ENCODE measurements around the gene TTYH2. TPM values are rescaled to one million over a fixed set of nuclear protein-coding genes. Genes with fewer than 3 reads are reported as not detected.

TTYH2 gene
- polyA plus RNA-seq, 1 of the 3 experiments (the other 2 are of a cell fraction): 16.1 TPM

DNA sequence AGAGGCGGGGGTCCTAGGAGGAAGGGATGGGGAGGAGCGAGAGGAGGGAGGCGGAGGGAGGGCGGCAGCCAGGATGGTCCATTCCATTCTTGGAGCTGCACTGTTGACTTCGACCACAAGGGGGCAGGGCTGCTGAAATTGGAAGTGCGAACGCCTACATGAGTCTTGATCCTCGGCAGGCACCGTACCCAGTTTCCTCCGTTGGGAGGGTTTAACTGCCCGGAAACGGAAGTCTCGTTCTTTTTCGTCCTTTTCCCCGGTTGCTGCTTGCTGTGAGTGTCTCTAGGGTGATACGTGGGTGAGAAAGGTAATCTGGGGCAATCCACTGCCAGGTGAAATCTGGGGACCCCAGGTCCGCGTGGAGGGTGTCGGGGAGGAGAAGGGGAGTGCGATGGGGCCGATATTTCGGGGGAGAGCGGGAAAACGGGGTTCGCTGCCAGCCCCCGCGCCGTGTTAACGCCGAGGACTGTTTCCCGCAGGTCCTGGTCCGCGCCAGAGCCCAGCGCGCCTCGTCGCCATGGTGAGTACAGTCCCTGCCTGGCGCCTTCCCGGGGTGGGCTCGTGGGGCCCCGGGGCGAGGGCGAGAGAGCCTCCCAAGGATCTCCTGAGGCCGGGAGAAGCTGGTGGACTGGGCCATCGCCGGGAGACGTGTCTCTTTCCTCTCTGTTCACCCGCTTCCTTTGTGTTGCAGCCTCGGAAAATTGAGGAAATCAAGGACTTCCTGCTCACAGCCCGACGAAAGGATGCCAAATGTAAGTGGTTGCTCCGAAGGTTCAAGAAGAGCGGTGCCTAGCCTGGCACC, 9.7 kb upstream of the TTYH2 start, which contains the start of gene RPL38:
Gene RPL38, plus strand, starts transcription at position 240 of the 802 bp plus-strand sequence. Its CDS starts 278 bp downstream, at position 518.
- 1% methylated on average over 34 of the region's 53 CpGs for WGBS (ENCODE audit: low lambda C conversion rate)
- peak; percentile 90; the same call in 1 of the 2 replicates for TF ChIP-seq SIN3A (IDR thresholded peaks at IDR 0.05; ENCODE audit: borderline replicate concordance, low read depth, low read length)
- TF ChIP-seq EZH2phosphoT487 (IDR thresholded peaks at IDR 0.05; ENCODE audit: borderline replicate concordance, low read depth): no peak
- TF ChIP-seq RCOR1 (IDR thresholded peaks at IDR 0.05; ENCODE audit: low read length): peak; percentile 82
- TF ChIP-seq, protein P1, sequence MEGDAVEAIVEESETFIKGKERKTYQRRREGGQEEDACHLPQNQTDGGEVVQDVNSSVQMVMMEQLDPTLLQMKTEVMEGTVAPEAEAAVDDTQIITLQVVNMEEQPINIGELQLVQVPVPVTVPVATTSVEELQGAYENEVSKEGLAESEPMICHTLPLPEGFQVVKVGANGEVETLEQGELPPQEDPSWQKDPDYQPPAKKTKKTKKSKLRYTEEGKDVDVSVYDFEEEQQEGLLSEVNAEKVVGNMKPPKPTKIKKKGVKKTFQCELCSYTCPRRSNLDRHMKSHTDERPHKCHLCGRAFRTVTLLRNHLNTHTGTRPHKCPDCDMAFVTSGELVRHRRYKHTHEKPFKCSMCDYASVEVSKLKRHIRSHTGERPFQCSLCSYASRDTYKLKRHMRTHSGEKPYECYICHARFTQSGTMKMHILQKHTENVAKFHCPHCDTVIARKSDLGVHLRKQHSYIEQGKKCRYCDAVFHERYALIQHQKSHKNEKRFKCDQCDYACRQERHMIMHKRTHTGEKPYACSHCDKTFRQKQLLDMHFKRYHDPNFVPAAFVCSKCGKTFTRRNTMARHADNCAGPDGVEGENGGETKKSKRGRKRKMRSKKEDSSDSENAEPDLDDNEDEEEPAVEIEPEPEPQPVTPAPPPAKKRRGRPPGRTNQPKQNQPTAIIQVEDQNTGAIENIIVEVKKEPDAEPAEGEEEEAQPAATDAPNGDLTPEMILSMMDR (IDR thresholded peaks at IDR 0.05): peak; percentile 99
- TF ChIP-seq, protein P2, sequence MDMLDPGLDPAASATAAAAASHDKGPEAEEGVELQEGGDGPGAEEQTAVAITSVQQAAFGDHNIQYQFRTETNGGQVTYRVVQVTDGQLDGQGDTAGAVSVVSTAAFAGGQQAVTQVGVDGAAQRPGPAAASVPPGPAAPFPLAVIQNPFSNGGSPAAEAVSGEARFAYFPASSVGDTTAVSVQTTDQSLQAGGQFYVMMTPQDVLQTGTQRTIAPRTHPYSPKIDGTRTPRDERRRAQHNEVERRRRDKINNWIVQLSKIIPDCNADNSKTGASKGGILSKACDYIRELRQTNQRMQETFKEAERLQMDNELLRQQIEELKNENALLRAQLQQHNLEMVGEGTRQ (IDR thresholded peaks at IDR 0.05; ENCODE audit: borderline replicate concordance, low read depth, low read length): no peak
- TF ChIP-seq, protein P3, sequence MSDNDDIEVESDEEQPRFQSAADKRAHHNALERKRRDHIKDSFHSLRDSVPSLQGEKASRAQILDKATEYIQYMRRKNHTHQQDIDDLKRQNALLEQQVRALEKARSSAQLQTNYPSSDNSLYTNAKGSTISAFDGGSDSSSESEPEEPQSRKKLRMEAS (IDR thresholded peaks at IDR 0.05; ENCODE audit: low read depth): peak; percentile 97
- peak; percentile 57 for TF ChIP-seq RAD21 (IDR thresholded peaks at IDR 0.05; ENCODE audit: low read length)
- TF ChIP-seq CHD2 (IDR thresholded peaks at IDR 0.05; ENCODE audit: low read length, partially characterized antibody): peak; percentile 97
- TF ChIP-seq MEF2A (IDR thresholded peaks at IDR 0.05; ENCODE audit: borderline replicate concordance, low read depth): no peak
- TF ChIP-seq, protein P4, sequence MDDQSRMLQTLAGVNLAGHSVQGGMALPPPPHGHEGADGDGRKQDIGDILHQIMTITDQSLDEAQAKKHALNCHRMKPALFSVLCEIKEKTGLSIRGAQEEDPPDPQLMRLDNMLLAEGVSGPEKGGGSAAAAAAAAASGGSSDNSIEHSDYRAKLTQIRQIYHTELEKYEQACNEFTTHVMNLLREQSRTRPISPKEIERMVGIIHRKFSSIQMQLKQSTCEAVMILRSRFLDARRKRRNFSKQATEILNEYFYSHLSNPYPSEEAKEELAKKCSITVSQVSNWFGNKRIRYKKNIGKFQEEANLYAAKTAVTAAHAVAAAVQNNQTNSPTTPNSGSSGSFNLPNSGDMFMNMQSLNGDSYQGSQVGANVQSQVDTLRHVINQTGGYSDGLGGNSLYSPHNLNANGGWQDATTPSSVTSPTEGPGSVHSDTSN (IDR thresholded peaks at IDR 0.05): peak; percentile 35; the same call in 1 of the 2 replicates
- no peak for TF ChIP-seq NRF1 (IDR thresholded peaks at IDR 0.05; ENCODE audit: low read depth, low read length)
- no peak for TF ChIP-seq JUND (IDR thresholded peaks at IDR 0.05)
- peak; percentile 97 for TF ChIP-seq GABPA (IDR thresholded peaks at IDR 0.05; ENCODE audit: low read depth)
- peak; percentile 100 for TF ChIP-seq POLR2AphosphoS5 (IDR thresholded peaks at IDR 0.05; ENCODE audit: low read depth, low read length)
- TF ChIP-seq GATA2 (CRISPR knock-in tag; IDR thresholded peaks at IDR 0.05): no peak
- peak; percentile 22; the same call in 1 of the 2 replicates for TF ChIP-seq FOSL2 (IDR thresholded peaks at IDR 0.05; ENCODE audit: borderline replicate concordance, low read depth)
- TF ChIP-seq TEAD4 (IDR thresholded peaks at IDR 0.05; ENCODE audit: borderline replicate concordance, insufficient read depth): 0 out of 2 replicates have a peak, but pooled peaks have one; percentile 6
- TF ChIP-seq, protein P5, sequence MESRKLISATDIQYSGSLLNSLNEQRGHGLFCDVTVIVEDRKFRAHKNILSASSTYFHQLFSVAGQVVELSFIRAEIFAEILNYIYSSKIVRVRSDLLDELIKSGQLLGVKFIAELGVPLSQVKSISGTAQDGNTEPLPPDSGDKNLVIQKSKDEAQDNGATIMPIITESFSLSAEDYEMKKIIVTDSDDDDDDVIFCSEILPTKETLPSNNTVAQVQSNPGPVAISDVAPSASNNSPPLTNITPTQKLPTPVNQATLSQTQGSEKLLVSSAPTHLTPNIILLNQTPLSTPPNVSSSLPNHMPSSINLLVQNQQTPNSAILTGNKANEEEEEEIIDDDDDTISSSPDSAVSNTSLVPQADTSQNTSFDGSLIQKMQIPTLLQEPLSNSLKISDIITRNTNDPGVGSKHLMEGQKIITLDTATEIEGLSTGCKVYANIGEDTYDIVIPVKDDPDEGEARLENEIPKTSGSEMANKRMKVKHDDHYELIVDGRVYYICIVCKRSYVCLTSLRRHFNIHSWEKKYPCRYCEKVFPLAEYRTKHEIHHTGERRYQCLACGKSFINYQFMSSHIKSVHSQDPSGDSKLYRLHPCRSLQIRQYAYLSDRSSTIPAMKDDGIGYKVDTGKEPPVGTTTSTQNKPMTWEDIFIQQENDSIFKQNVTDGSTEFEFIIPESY (IDR thresholded peaks at IDR 0.05; ENCODE audit: borderline replicate concordance, low read depth): peak; percentile 84
- TF ChIP-seq YY1 (IDR thresholded peaks at IDR 0.05; ENCODE audit: low read depth): peak; percentile 49; the same call in 1 of the 2 replicates
- TF ChIP-seq, protein P6, sequence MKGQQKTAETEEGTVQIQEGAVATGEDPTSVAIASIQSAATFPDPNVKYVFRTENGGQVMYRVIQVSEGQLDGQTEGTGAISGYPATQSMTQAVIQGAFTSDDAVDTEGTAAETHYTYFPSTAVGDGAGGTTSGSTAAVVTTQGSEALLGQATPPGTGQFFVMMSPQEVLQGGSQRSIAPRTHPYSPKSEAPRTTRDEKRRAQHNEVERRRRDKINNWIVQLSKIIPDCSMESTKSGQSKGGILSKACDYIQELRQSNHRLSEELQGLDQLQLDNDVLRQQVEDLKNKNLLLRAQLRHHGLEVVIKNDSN (IDR thresholded peaks at IDR 0.05; ENCODE audit: borderline replicate concordance, low read depth): no peak
- 0 out of 2 replicates have a peak, but pooled peaks have one; percentile 24 for TF ChIP-seq TCF12 (IDR thresholded peaks at IDR 0.05)
- TF ChIP-seq RFX5 (IDR thresholded peaks at IDR 0.05; ENCODE audit: low read length): peak; percentile 80
- TF ChIP-seq FOXM1 (IDR thresholded peaks at IDR 0.05; ENCODE audit: low read depth): no peak
- TF ChIP-seq MXI1 (IDR thresholded peaks at IDR 0.05; ENCODE audit: low read depth, low read length): peak; percentile 98
- TF ChIP-seq FOXJ3 (CRISPR knock-in tag; IDR thresholded peaks at IDR 0.05): 0 out of 2 replicates have a peak, but pooled peaks have one; percentile 16

More for the DNA sequence above, 9.7 kb upstream of the TTYH2 start, which contains the start of gene RPL38:
- H3K4me2 ChIP-seq: peak within 1 kb of the TSS; percentile 93
- peaks cover 33% of the 10 kb centered on the region for H3F3A ChIP-seq (replicated peaks; ENCODE audit: insufficient read depth)
- H3K9me2 ChIP-seq: no peaks in the 10 kb centered on the region
- H4K20me1 ChIP-seq (ENCODE audit: insufficient read depth): peaks cover 45% of the 10 kb centered on the region
- H3K27ac ChIP-seq (ENCODE audit: low read depth in 2 of 2, low read length in 1 of 2): peak within 1 kb of the TSS; percentile 63 to 81
- H3K9me3 ChIP-seq: no peaks in the 10 kb centered on the region
- CTCF ChIA-PET: interaction anchor here (0.6 to 9.1 kb wide), 23 partner anchors 8 to 967 kb away, joined by 3 to 284 read pairs (median 4); partner anchors contain the start of gene TTYH2
- no peaks in the 10 kb centered on the region for H3K27me3 ChIP-seq (ENCODE audit: insufficient read depth)
- H3K36me3 ChIP-seq (replicated peaks in 1 of 2; ENCODE audit: control insufficient read depth in 1 of 2, insufficient read depth in 2 of 2, low read length in 1 of 2): peaks cover 21 to 46% of the 10 kb centered on the region in 2 experiments
- POLR2A ChIA-PET: interaction anchor here (0.6 to 1.5 kb wide), 16 partner anchors 8 to 729 kb away, joined by 3 to 7 read pairs (median 3); partner anchors contain the start of gene TTYH2
- H3K9ac ChIP-seq: peak within 1 kb of the TSS; percentile 98
- peaks cover 22 to 36% of the 10 kb centered on the region in 2 experiments for H3K4me1 ChIP-seq (ENCODE audit: control insufficient read depth in 1 of 2, insufficient read depth in 2 of 2, low read depth in 1 of 2, low read length in 1 of 2)
- H3K79me2 ChIP-seq (ENCODE audit: insufficient read depth): peaks cover 52% of the 10 kb centered on the region
- H2AFZ ChIP-seq (ENCODE audit: low read depth): peak within 1 kb of the TSS; percentile 89; the same call in 1 of the 2 replicates
- H3K4me3 ChIP-seq (ENCODE audit: low read depth in 2 of 2, low read length in 1 of 2): peak within 1 kb of the TSS; percentile 72 to 99
- DNase-seq: peak; percentile 98

All from SK-N-SH (cell line).